GM19372 (cell line): ENCODE data around the gene SMARCD3.
A peak's percentile ranks its signal among the peaks of the same experiment; 100 is the strongest.

Experiments used
- ATAC-seq: cut with Tn5 transposase; IDR thresholded peaks from one replicate; pipeline ENCODE4 v1.9.1; 2021; ENCODE audit warnings: mild to moderate bottlenecking, low read depth, moderate library complexity; ENCODE audit not compliant: unreplicated experiment

SMARCD3 gene

GRCh38 chr7:151250181-151251132 lies 2.0 kb upstream of the SMARCD3 start:
- ATAC-seq: no peak

GRCh38 chr7:151249732-151250072 lies 1.2 kb upstream of the SMARCD3 start:
- no peak for ATAC-seq

- ATAC-seq: no peak
These were observed 689 bp upstream of the SMARCD3 start for GRCh38 chr7:151249034-151249731.

GRCh38 chr7:151247611-151248345 lies 716 bp downstream of the SMARCD3 start:
- no peak for ATAC-seq

GRCh38 chr7:151246851-151247580 lies 1.5 kb downstream of the SMARCD3 start:
- no peak for ATAC-seq

DNA sequence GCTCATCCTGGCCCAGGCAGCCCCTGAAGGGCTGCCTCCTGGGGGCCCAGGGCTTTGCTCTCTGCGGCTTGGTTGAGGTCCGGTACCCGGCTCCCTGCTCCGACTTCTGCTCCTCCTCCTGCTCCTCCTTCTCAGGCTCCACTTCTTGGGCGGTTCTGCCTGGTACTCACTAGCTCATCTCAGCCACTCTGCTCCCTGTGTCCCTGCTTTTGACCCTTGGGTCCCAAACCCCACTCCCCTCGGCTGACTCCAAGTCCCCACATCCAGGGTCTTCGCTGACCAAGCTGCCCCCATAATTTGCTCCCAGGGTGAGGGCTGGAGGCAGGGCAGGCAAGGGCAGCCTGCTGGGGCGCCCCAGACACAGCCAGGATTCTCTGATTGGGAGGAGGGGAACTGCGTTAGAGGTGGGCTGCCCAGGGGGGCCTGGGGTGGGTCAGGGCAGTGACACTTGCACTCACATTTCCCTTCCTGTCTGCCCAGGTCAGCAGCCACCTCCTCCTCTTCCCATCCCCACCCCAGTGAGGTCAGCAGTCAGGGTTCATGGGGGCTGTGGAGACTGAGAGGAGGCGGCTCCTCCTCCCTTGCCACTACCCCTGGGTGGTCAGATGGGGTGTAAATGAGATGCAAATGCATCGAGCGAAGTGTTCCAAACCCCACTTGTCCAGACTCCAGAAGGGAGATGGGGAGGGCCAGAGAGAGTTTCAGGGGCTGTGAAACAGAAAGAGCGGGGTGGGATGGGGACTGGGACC lies 2.2 kb downstream of the SMARCD3 start:
- no peak for ATAC-seq

GRCh38 chr7:151245360-151246101 lies 3.0 kb downstream of the SMARCD3 start:
- no peak for ATAC-seq

- no peak for ATAC-seq
These were observed 3.6 kb downstream of the SMARCD3 start for GRCh38 chr7:151244841-151245346.

DNA sequence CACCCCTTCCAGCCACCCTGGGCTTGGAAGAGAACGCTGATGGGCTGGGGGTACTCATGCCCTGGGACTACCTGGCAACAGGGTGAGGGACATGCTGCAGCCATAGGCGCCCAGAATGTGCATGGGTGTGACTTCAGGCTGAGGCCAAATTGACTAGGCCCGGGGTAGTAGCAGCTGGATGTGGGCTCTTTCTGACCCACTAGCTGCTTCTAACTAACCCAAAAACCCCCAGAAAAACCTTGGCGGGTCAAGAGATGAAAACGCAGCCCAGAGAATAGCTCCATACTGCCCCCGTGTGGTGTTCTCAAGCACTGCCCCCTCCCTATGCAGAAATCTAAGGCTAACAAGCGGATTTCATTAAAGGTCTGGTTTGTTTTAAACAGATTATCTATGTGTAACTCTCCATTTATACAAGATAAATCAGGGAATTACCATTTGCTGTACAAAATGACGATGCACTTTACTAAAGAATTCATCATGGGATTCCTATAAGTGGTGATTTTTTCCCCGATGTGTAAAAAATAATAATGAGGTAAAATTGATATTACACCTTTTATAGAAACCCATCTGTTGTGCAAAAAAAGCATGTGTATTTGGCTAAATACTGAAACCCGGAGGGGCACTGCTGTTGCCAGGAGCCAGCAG lies 4.2 kb downstream of the SMARCD3 start:
- ATAC-seq: no peak

GRCh38 chr7:151243408-151244195 lies 4.9 kb downstream of the SMARCD3 start:
- ATAC-seq: peak; percentile 38

- no peak for ATAC-seq
These were observed 5.5 kb downstream of the SMARCD3 start for GRCh38 chr7:151243045-151243349.

GRCh38 chr7:151242159-151243044 lies 6.1 kb downstream of the SMARCD3 start:
- ATAC-seq: no peak

DNA sequence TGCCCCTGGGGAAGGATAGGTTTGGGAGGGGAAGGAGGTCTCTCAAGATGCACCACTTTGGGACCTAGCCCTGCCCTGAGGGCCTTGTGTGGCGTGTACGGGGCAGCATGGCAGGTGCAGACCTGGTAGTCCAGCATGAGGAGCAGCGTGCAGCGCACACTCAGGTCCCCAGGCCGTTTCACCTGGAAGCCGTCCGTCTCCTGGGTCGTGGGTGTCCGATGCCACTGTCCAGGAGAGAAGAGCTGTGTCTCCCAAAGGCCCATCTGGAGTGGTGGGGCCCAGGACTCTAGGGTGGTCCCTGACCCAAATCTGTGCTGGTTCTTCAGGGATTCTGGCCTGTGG lies 6.8 kb downstream of the SMARCD3 start:
- ATAC-seq: no peak

DNA sequence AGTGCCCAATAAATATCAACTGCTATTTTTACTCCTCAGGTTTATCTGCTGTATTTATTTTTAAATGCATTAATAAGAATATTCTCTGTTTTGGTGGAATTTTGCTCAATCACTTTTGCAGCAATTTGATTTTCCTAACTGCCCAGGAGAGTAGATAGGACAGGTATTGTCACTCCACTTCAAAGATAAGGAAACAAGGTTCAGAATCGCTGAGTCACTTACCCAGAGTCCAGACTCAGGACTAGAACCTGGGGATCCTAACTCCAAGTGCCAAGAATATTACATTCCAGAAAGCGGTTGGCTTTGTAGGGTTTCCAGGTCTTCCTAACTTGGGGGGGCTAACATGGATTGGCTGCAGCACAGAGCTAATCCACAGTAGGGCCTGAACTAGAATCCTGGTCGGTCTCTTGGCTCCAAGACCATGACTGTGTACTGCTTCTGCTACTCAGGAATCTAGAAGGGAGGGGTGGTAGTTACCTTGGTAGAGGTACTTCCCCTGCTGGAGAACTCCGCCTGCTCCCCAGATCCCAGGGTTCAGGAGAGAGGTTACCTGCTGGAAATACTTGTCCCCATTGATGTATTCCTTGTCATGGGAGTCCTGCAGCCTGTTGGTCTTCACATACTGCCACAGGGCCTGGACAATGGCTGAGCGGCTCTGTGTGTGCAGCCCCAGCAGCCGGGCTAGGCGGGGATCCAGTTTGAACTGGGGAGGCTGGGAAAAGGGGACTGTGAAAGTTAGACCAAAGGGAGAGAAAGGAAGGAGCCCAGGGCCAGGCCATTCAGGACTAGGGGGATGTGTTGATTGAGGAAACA lies 7.3 kb downstream of the SMARCD3 start:
- ATAC-seq: no peak

DNA sequence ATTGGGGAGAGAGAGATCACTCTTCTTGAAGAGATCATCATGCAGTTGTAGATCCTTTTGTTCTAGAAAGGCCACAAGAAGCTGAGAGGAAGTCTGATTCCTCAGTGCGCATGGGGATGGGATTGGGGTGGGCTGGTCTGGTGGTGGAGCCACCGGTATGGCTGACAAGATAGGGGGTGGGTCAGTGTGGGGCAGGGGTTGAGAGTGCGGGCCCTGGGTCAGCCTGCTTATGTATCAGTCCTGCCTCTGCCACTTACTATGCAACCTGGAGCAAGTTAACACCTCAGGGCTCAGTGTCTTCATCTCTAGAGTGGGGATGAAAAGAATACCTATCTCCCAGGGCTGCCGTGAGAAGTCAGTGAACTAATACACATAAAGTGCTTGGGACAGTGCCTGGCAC lies 8.0 kb downstream of the SMARCD3 start:
- ATAC-seq: no peak

- ATAC-seq: no peak
These were observed 8.5 kb downstream of the SMARCD3 start for GRCh38 chr7:151239837-151240459.
